AG04449 (cell line): Measurements from ENCODE around the gene ADIPOR1.

Experiments
- CTCF ChIA-PET: fragments of 350-600 bp; formaldehyde crosslinking; extraction: SDS; loops from one replicate; lab custom pipeline; 2021; ENCODE audit warnings: antibody characterized with exemption; lab: Yijun Ruan, JAX
- POLR2A ChIA-PET: fragments of 400-600, 350-600 bp; formaldehyde crosslinking; extraction: SDS; loops from one replicate; lab custom pipeline; 2020; ENCODE audit warnings: antibody characterized with exemption, inconsistent platforms; lab: Yijun Ruan, JAX
- DNase-seq: peaks from one replicate; pipeline ENCODE4 v3.0.0-alpha.2; 2010; ENCODE audit warnings: low read depth, low spot score
- H3K4me3 ChIP-seq: 2 replicates; pipeline ENCODE4 v1.5.1; 2011; ENCODE audit warnings: low read depth, mild to moderate bottlenecking, control low read depth, low read length
- TF ChIP-seq, protein P1 (sequence below): IDR thresholded peaks from one replicate; pipeline ENCODE4 v1.5.1; 2011; ENCODE audit warnings: mild to moderate bottlenecking, moderate library complexity, low read length, control low read depth, inconsistent platforms; ENCODE audit not compliant: insufficient read depth; ENCODE audit errors: missing control alignments

ADIPOR1 gene

DNA sequence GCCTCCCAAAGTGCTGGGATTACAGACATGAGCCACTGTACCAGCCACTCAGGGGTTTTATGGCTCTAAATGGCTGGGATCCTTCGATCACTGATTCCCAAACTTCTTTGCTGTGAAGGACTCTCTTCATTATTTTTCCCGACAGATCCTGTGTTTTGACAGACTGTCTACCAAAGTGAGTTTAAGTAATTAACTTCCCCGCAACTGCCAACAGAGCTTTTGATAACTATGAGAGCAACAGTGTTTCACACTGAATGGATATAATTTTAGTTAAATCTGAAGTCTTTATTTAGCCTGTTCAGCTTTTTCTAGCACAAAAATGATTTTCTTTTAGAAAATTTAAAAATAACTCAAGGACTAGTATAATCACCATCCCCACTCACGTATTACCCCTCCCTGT lies 56.6 kb downstream of the ADIPOR1 start:
- no peak overlapping the region for H3K4me3 ChIP-seq
- TF ChIP-seq, protein P1, sequence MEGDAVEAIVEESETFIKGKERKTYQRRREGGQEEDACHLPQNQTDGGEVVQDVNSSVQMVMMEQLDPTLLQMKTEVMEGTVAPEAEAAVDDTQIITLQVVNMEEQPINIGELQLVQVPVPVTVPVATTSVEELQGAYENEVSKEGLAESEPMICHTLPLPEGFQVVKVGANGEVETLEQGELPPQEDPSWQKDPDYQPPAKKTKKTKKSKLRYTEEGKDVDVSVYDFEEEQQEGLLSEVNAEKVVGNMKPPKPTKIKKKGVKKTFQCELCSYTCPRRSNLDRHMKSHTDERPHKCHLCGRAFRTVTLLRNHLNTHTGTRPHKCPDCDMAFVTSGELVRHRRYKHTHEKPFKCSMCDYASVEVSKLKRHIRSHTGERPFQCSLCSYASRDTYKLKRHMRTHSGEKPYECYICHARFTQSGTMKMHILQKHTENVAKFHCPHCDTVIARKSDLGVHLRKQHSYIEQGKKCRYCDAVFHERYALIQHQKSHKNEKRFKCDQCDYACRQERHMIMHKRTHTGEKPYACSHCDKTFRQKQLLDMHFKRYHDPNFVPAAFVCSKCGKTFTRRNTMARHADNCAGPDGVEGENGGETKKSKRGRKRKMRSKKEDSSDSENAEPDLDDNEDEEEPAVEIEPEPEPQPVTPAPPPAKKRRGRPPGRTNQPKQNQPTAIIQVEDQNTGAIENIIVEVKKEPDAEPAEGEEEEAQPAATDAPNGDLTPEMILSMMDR: no peak
- DNase-seq: no peak
- POLR2A ChIA-PET: no interaction called here
- CTCF ChIA-PET: interaction anchor here (1.4 kb wide), 1 partner anchor 26 kb away, joined by 3 read pairs; the partner anchor contains the start of gene KLHL12

DNA sequence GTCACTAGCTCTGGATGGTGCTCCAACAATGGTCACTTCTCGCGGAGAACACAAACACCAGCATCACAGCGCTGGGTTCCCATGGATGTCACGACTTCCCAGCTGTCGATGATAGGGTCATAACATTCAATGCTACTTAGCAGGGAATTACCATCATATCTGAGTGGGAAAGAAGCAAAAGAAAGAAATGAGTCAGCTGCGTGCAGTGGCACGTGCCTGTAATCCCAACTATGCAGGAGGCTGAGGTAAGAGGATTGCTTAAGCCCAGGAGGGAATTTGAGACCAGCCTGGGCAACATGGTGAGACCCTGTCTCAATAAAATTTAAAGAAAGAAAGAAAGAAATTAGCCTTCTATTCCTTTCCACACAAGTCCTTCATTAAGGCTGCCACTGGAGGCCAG lies 65.6 kb downstream of the ADIPOR1 start:
- POLR2A ChIA-PET: interaction anchor here (0.6 kb wide), 1 partner anchor 226 kb away, joined by 3 read pairs; no protein-coding TSS in a partner anchor
- TF ChIP-seq, protein P1: no peak
- CTCF ChIA-PET: no interaction called here
- no peak overlapping the region for H3K4me3 ChIP-seq
- DNase-seq: no peak
